Esophagus muscularis mucosa (tissue), 3 donors: ENCODE results near the gene SLC6A3.

Source experiments
- POLR2A ChIP-seq: fragments of 450-650 bp; IDR thresholded peaks from one replicate; pipeline ENCODE4 v1.6.1; 2017; ENCODE audit warnings: antibody characterized with exemption, moderate library complexity, mild to moderate bottlenecking, low read depth
- POLR2AphosphoS5 ChIP-seq, 2 donors: sonication (generic); formaldehyde crosslinking; IDR thresholded peaks; one replicate each; pipeline ENCODE4 v1.6.1; 2017; ENCODE audit warnings: antibody characterized with exemption in 2 of 2
- TF ChIP-seq, protein P1 (sequence below), 3 experiments: fragments of 200-600 bp in 2 of 3; fragments of 450-650 bp in 1 of 3; sonication (generic) in 2 of 3; IDR thresholded peaks; one replicate each; pipeline ENCODE4 v1.5.1; 2017 to 2019; ENCODE audit warnings: antibody characterized with exemption in 3 of 3, mild to moderate bottlenecking in 2 of 3, moderate library complexity in 1 of 3

DNA sequence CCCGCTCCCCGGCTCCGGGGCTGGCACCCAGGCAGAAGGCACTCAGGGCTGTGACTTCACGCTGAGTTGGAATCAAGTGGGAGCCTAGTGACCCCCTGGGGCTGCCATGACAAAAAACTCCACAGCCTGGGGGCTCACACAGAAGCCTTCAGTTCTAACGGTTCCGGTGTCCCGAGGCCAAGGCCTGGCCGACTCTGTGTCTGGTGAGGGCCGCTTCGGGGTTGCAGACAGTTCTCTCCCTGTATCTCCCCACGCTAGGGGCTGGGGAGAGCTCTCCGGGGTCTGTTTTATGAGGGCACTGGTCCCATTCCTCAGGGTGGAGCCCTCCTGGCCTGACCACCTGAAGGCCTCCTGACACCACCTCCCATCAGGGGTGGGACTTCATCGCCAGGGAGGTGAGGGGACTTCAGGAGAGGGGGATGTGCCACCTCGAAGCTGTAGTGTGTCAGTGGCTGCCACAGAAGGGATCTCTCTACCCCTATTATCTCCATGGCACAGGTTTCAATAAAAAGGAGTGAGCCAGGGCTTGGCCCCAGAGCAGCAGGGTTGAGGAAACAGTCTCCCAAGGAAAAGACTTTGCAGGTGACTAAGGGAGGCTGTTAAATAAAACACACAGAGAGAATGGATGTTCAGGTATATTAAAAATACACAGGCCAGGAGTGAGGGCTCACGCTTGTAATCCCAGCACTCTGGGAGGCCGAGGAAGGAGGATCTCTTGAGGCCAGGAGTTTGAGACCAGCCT lies 1.5 kb upstream of the SLC6A3 start:
- TF ChIP-seq, protein P1, sequence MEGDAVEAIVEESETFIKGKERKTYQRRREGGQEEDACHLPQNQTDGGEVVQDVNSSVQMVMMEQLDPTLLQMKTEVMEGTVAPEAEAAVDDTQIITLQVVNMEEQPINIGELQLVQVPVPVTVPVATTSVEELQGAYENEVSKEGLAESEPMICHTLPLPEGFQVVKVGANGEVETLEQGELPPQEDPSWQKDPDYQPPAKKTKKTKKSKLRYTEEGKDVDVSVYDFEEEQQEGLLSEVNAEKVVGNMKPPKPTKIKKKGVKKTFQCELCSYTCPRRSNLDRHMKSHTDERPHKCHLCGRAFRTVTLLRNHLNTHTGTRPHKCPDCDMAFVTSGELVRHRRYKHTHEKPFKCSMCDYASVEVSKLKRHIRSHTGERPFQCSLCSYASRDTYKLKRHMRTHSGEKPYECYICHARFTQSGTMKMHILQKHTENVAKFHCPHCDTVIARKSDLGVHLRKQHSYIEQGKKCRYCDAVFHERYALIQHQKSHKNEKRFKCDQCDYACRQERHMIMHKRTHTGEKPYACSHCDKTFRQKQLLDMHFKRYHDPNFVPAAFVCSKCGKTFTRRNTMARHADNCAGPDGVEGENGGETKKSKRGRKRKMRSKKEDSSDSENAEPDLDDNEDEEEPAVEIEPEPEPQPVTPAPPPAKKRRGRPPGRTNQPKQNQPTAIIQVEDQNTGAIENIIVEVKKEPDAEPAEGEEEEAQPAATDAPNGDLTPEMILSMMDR (IDR thresholded peaks at IDR 0.05), result no peak
- no peak for TF ChIP-seq POLR2A
- TF ChIP-seq POLR2AphosphoS5 (IDR thresholded peaks at IDR 0.05), result no peak
